Measurements from ENCODE around the gene RPUSD1. TPM values are rescaled to one million over a fixed set of nuclear protein-coding genes. Genes with fewer than 3 reads are reported as not detected.

The RPUSD1 gene
- total RNA-seq, 4 donors from 2014 or later = 5.9 to 80.0 (median 16.7) TPM

DNA sequence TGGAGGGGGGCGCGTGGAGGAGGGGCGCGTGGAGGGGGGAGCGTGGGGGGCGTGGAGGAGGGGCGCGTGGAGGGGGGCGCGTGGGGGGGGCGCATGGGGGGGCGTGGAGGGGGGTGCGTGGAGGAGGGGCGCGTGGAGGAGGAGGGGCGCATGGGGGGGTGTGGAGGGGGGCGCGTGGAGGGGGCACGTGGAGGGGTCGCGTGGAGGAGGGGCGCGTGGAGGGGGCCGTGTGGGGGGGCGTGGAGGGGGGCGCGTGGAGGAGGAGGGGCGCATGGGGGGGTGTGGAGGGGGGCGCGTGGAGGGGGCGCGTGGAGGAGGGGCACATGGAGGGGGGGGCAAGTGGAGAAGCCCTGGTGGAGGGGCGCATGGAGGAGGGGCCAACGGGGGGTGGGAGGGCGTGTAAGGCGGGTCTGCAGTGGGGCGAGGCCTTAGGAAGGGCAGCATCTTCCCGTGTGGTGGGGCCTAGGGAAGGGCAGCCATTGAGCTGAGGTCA is 20.4 kb downstream of the RPUSD1 start:
- no peak for DNase-seq

DNA sequence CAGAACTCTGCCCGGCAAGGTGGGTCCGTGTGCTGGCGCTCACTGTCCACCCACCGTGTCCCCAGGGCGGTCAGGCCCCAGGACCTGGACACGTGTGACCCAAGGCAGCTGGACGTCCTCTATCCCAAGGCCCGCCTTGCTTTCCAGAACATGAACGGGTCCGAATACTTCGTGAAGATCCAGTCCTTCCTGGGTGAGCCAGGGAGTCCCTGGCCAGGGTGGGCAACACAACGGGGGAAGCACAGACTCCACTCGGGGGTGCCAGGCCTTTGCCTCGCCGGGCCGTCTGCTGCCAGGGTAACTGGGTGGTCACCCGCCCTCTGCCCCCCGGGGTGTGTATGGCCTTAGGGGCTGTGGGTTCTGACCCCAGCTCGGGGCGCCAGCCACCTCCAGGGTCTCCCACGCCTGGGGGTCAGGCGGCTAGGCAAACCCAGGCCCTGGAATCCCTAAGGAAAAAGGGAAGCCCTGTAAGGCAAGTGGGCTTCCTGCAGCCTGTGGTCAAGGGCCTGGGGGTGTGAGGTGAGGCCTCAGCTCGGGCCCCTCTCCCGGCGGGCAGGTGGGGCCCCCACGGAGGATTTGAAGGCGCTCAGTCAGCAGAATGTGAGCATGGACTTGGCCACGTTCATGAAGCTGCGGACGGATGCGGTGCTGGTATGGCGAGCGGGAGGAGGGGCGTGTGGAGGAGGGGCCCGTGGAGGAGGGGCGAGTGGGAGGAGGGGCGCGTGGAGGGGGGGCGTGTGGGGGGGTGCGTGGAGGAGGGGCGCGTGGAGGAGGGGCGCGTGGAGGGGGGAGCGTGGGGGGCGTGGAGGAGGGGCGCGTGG is 21.2 kb downstream of the RPUSD1 start:
- Histone ChIP-seq H3K27me3 (no peaks in the 10 kb centered on the region), H3K4me3 (no peak overlapping the region), H3K27ac (no peak overlapping the region), H3K4me1 (no peaks in the 10 kb centered on the region), H3K9me3 (no peaks in the 10 kb centered on the region), H3K36me3 (no peaks in the 10 kb centered on the region)
- no peak for TF ChIP-seq POLR2A (IDR thresholded peaks at IDR 0.05)
- TF ChIP-seq, protein P1, sequence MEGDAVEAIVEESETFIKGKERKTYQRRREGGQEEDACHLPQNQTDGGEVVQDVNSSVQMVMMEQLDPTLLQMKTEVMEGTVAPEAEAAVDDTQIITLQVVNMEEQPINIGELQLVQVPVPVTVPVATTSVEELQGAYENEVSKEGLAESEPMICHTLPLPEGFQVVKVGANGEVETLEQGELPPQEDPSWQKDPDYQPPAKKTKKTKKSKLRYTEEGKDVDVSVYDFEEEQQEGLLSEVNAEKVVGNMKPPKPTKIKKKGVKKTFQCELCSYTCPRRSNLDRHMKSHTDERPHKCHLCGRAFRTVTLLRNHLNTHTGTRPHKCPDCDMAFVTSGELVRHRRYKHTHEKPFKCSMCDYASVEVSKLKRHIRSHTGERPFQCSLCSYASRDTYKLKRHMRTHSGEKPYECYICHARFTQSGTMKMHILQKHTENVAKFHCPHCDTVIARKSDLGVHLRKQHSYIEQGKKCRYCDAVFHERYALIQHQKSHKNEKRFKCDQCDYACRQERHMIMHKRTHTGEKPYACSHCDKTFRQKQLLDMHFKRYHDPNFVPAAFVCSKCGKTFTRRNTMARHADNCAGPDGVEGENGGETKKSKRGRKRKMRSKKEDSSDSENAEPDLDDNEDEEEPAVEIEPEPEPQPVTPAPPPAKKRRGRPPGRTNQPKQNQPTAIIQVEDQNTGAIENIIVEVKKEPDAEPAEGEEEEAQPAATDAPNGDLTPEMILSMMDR (IDR thresholded peaks at IDR 0.05) = no peak
- intact Hi-C loops (cut with DNase I; ENCODE audit: low total_unique reads) = no loop called here
- DNase-seq = no peak

More for the DNA sequence above, 20.4 kb downstream of the RPUSD1 start:
- H3K27ac ChIP-seq = no peak overlapping the region
- H3K27me3 ChIP-seq = no peaks in the 10 kb centered on the region
- TF ChIP-seq, protein P1 (IDR thresholded peaks at IDR 0.05) = no peak
- no peak for TF ChIP-seq POLR2A (IDR thresholded peaks at IDR 0.05)
- no peaks in the 10 kb centered on the region for H3K36me3 ChIP-seq
- H3K4me1 ChIP-seq = no peaks in the 10 kb centered on the region
- no peaks in the 10 kb centered on the region for H3K9me3 ChIP-seq
- H3K4me3 ChIP-seq = no peak overlapping the region
- intact Hi-C loops (cut with DNase I; ENCODE audit: low total_unique reads) = no loop called here

DNA sequence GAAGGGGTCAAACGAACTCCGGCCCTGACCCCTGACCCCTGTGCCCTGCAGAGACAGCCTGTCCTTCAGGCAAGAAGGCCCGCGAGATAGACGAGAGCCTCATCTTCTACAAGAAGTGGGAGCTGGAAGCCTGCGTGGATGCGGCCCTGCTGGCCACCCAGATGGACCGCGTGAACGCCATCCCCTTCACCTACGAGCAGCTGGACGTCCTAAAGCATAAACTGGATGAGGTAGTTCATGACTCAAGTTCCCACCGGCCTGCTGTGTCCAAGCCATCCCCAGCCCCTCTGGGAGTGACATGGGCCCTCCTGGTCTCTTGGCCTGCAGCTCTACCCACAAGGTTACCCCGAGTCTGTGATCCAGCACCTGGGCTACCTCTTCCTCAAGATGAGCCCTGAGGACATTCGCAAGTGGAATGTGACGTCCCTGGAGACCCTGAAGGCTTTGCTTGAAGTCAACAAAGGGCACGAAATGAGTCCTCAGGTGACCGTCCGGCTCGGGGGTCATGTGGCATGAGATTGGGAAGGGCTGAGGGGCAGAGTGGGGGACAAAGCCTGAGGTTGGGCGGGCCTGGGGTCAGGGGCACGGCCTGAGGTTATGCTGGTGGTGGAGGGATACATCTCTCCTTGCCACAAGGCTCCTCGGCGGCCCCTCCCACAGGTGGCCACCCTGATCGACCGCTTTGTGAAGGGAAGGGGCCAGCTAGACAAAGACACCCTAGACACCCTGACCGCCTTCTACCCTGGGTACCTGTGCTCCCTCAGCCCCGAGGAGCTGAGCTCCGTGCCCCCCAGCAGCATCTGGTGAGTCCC is 22.0 kb downstream of the RPUSD1 start:
- no peak overlapping the region for H3K4me3 ChIP-seq
- TF ChIP-seq, protein P1 (IDR thresholded peaks at IDR 0.05) = no peak
- no peak for TF ChIP-seq POLR2A (IDR thresholded peaks at IDR 0.05)
- no peaks in the 10 kb centered on the region for H3K36me3 ChIP-seq
- H3K4me1 ChIP-seq = no peaks in the 10 kb centered on the region
- intact Hi-C loops (cut with DNase I; ENCODE audit: low total_unique reads) = no loop called here
- H3K27me3 ChIP-seq = no peaks in the 10 kb centered on the region
- DNase-seq = no peak
- no peaks in the 10 kb centered on the region for H3K9me3 ChIP-seq
- no peak overlapping the region for H3K27ac ChIP-seq

DNA sequence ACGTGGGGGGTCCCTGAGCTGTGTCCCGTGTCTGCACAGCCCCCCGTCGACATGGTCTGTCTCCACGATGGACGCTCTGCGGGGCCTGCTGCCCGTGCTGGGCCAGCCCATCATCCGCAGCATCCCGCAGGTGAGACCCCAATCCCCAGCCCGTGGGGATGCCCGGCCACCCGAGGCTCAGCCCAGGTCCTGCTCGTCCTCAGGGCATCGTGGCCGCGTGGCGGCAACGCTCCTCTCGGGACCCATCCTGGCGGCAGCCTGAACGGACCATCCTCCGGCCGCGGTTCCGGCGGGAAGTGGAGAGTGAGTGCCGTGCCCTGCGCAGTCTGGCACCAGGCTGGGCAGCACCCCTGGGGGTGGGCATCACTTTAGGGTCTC is 22.7 kb downstream of the RPUSD1 start:
- no peaks in the 10 kb centered on the region for H3K27me3 ChIP-seq
- H3K4me1 ChIP-seq = peaks cover 0 to 5% of the 10 kb centered on the region in 2 donors
- intact Hi-C loops (cut with DNase I; ENCODE audit: low total_unique reads) = no loop called here
- H3K27ac ChIP-seq = no peak overlapping the region
- TF ChIP-seq, protein P1 (IDR thresholded peaks at IDR 0.05) = no peak
- no peak for DNase-seq
- no peak overlapping the region for H3K4me3 ChIP-seq
- H3K36me3 ChIP-seq = no peaks in the 10 kb centered on the region
- H3K9me3 ChIP-seq = no peaks in the 10 kb centered on the region

Data from uterus (tissue), 4 donors.